Kidney capillary endothelial cell (primary cell): ENCODE results near the gene CENPW.
A peak's percentile ranks its signal among the peaks of the same experiment; 100 is the strongest.

ENCODE experiments used
- DNase-seq: peaks from one replicate; pipeline ENCODE4 v3.0.0-alpha.2; 2018; ENCODE audit warnings: low spot score

CENPW gene

GRCh38 chr6:126339796-126340609 lies at the start of gene CENPW:
Gene CENPW (plus strand): TSS chr6:126340115. CDS start chr6:126340274, 159 bp downstream.
- peak; percentile 70 for DNase-seq

GRCh38 chr6:126293891-126294524 lies 45.9 kb upstream of the CENPW start:
- no peak for DNase-seq

DNA sequence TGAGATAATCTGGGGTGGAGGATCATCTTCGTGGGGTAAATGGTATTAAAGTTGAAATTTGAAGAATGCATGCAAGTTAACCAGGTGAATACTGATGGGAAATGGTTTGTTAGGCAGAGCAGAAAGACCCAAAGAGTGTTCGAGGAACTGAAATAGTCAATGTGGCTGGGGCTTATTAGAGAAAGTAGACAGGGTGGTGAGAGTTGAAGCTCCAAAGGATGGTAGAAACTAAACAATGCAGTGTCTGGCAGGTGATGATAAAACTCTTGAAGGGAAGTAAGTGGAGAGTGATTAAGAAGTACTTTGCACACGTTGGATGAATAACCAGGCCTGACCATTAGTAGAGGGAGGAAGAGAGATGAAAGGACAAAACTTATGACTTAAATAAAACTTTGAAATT lies 39.8 kb upstream of the CENPW start:
- DNase-seq, result no peak

DNA sequence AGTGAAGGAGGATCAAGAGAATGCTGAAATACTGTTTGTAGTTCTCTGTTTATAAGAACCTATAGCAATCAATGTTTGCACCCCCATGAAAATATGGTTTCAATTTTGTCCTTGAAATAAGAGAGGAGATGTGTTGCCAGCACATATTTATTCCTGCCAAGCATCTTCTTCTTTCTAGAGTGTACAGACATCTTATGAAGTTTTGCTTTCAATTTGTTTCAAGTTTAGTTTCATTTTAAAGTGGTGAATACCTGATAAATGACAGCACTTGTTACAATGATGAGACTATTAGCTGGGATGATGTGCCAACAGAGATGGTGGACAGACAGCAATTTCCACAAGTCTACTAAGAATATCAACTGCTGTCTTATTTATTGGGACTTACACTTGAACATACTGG lies 39.2 kb upstream of the CENPW start:
- no peak for DNase-seq

GRCh38 chr6:126302191-126302590 lies 37.7 kb upstream of the CENPW start:
- peak; percentile 7 for DNase-seq

DNA sequence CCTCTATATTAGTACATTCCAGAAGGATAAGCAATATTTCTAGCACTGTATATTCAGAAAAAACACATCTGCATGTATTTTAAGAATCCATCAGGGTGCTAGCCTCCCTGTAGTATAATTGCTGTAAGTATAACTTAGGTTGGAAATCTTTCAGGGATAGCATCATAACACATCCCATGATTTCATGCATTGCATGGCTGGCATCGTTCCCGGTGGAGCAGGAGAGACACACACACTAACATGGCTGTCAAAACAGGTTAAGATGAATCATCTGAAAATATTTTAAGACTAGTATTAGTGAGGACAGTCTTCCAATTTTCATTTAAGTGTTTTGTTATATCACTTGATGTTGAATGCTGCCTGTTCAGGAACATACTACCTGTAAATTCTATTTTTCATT lies 32.1 kb upstream of the CENPW start:
- DNase-seq, result peak; percentile 4

DNA sequence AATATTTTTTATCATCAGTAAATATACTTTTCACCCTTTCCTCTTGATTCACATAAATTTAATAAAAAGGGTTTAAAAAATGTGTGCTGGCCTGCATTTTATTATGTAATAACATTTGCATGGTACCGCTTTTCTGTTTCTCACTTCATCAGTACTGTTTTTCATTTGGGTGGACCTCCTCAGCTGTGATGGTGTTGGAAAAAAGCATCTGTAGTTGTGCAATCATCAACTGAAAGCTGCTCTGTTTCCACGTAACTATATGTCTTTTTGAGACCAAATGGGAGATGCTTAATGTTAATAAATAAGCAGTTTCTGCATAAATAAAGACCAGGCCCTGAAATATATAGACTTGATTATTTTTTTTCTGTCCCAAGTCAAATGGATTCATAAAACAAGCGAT lies 31.6 kb upstream of the CENPW start:
- no peak for DNase-seq

GRCh38 chr6:126312013-126312665 lies 27.8 kb upstream of the CENPW start:
- peak; percentile 30 for DNase-seq

DNA sequence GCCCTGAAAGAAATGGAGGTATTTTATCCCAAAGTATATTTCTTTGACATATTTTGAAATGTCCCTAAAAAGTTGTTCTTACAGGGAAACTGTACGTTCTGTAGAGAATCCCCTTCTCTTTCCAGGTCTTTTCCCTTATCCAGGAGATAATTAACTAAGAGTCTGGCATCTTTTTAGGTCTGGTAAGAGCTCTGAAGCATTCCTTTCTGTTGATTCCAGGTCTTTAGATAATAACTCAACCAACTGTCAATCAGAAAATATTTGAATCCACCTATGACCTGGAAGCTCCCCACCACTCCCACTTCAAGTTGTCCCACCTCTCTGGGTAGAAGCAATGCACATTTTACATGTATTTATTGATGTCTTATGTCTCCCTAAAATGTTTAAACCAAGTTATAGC lies 26.0 kb upstream of the CENPW start:
- no peak for DNase-seq

DNA sequence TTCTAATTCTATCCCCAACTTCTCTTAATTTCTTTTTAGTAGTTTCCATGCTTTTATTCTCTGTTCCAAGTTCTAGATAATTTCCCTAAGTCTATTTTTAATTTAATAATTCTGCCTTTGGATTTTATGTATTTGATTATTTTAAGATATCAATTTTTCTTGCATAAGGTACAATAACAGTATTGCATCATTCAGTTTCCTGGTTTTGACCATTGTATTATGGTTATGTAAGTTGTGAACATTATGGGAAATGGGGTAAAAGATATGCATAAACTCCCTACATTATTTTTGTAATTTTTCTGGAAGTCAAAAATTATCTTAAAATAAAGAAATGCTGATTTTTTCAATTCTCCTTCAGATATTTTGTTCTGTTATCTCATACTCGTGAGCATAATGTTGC lies 21.1 kb upstream of the CENPW start:
- no peak for DNase-seq

DNA sequence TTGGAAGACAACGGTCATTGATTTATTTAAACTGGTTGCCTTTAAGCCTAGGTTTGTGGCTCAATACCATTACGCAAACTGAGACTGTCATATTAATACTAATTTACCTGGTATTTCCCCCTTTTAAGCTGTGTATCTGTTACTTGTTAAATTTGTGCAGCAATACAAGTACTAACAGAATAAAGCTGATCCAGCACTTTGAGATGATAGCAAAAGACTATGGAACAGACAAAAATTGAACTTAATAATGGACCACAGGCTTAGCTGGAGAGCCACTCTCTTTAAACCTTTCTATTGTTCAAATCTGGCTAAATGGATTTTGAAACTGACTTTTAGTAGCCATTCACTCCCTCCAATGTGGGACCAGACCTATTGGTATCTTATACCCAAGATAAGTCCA lies 6.2 kb upstream of the CENPW start:
- DNase-seq, result no peak

- no peak for DNase-seq
Measured at GRCh38 chr6:126335210-126335609, 4.7 kb upstream of the CENPW start.

DNA sequence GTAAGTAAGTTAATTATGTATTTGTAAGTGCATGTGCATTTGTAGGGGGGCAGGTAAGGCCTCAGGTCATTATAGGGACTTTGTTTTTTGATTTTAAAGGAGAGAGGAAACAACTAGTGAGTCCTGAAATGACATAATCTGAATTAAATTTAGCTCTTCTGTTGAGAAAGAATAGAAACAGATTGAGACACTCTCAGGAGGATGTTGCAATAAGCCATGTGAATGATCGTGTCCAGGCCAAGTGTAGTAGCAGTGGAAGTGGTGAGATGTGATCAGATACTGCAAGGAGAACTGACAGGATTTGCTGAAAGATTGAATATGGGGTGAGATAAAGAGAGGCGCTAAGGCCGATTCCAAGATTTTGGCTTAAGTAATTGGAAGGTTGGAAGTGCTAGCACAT lies 2.6 kb upstream of the CENPW start:
- DNase-seq, result no peak

DNA sequence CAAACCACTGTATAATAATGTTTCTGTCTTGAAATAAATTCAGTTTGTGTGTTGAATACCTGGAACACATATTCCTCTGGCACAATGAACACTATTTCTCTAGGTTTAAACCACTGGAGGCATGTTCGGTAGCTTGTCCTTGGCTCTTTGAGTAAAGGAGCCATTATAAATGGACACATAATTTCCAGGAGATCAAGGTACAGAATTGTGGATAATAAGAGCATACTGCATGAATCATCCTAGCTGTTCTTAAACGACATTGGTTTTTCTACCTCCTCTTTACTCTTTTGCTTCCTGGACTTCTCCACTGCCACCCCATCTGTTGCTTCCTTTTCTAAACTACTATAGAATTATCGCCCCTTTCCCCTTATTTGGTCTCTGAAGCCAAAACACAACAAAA lies 1.2 kb downstream of the CENPW start:
- DNase-seq, result no peak

DNA sequence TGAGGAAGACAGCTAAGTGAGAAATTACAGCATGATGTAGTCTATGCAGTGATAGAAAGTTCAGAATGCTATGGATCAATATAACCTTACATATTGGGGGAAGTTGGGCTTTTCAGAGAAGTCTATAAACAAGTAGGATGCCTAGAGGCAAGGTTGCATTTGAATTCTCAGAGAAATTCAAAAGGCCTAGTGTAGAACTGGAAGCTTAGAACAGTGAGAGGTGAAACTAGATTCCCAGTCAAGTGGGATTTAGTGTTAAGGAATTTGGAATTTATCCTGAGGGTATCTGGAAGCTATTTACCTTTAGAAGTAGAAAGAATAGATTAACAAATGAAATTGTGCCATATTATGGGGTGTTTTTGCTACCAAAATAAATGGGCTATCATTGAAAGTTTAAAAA lies 4.3 kb downstream of the CENPW start:
- no peak for DNase-seq

GRCh38 chr6:126351960-126352359 lies 12.0 kb downstream of the CENPW start:
- no peak for DNase-seq

DNA sequence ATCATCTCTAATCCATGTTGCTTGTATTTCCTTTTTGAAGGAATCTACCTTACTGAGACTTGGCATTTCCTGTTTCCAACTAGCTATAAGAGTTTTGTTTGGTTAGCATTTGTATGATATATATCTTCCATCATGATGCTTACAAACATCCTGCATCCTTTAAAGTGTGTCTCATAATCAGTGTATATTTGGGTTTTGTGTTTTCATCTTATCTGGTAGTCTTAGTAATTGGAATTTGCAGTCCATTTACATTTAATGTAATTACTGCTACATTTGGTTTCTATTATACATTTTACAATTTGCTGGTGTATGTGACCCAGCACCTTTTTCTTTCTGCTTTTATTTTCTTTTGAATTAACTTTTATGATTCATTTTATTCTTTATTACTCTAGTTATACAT lies 12.6 kb downstream of the CENPW start:
- DNase-seq, result peak; percentile 6

DNA sequence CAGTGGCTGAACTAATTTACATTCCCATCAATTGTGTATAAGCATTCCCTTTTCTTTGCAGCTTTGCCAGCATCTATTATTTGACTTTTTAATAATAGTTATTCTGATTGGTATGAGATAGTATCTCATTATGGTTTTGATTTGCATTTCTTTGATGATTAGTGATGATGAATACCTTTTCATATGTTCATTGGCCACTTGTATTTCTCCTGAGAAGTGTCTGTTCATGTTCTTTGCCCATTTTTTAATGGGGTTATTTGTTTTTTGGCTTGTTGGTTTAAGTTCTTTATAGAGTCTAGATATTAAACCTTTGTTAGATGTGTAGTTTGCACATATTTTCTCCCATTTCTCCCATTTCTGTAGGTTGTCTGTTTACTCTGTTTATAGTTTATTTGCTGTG lies 16.6 kb downstream of the CENPW start:
- no peak for DNase-seq

- DNase-seq, result no peak
Measured at GRCh38 chr6:126359936-126360537, 20.1 kb downstream of the CENPW start.

DNA sequence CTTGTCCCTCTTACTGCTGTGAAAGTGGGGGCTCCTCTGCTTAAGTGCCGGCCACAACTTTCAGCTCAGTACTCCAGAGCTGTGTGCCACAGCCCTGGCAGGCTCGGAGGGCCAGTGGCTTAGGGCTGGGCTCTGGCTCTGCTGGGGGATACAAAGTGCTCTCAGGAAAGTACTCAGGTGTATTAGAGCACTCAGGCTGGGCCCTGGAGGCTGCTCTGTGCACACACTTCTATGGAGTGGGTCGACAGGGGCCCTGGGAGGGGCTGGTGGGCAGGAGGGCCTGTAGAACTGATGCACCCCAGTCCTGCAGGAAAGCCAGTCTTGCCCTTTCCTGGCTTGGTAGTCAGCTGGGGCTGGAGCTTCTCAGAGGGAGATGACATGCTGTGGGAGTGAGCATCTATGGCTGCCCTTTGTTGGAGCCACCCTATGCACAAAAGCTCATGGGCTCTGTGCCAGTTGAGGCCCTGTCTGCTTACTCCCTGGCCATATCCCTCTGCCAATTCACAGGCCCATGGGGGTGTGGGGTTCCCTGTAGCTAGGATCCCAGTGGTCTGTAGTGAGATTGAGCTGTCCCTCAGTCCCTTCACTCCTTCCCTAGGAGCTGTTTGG lies 22.0 kb downstream of the CENPW start:
- no peak for DNase-seq

- no peak for DNase-seq
Measured at GRCh38 chr6:126367849-126368248, 27.9 kb downstream of the CENPW start.

DNA sequence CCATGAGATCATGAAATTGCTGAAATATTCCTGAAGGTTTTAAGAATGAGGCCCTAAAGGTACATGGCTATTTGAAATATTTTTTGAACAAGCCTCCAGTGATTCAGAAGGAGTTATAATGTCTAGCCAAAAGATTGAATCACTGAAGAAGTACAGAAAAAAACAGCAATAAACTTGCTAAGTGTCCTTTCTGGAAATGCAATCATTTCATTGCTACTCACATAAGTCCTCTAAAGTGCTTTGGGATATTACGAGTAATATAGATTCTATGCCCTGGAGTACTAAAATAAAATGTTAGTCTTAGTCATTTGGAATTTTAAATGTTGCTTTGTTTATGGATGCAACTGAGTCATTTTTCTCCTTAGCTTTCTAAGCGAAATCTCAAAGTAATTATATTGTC lies 32.7 kb downstream of the CENPW start:
- DNase-seq, result no peak
